Sigmoid colon (tissue), 3 donors: ENCODE measurements around the gene ARHGAP45.

Experiments
- POLR2A ChIP-seq, 2 donors: fragments of 450-650 bp; IDR thresholded peaks; one replicate each; pipeline ENCODE4 v1.6.1; 2016; ENCODE audit warnings: antibody characterized with exemption in 2 of 2, mild to moderate bottlenecking in 2 of 2, moderate library complexity in 2 of 2
- TF ChIP-seq, protein P1 (sequence below), 4 experiments: fragments of 450-650 bp in 3 of 4; fragments of 200-600 bp in 1 of 4; IDR thresholded peaks; one replicate each; pipeline ENCODE4 v1.5.1; 2016 to 2019; ENCODE audit warnings: antibody characterized with exemption in 4 of 4, mild to moderate bottlenecking in 3 of 4, moderate library complexity in 2 of 4

DNA sequence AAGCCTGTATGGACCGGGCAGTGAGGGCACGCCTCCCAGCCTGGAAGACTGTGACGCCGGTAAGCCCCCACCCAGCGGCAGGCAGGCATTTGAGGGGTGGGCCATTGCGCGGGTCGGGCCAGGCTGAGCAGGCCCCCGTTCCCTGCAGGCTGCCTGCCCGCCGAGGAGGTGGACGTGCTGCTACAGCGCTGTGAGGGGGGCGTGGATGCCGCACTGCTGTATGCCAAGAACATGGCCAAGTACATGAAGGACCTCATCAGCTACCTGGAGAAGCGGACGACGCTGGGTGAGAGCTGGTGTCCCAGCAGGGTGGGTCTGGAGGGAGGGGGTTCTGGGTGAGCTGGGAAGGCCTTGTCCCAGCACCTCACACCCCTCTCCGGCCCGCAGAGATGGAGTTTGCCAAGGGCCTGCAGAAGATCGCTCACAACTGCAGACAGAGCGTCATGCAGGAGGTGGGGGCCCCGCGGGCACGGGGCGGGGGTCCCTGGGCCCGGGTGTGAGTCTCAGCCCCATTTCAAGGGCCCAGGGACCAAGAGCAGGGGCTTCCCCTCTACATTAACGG is 7.1 kb downstream of the ARHGAP45 start:
- no peak for TF ChIP-seq POLR2A (IDR thresholded peaks at IDR 0.05)
- TF ChIP-seq, protein P1, sequence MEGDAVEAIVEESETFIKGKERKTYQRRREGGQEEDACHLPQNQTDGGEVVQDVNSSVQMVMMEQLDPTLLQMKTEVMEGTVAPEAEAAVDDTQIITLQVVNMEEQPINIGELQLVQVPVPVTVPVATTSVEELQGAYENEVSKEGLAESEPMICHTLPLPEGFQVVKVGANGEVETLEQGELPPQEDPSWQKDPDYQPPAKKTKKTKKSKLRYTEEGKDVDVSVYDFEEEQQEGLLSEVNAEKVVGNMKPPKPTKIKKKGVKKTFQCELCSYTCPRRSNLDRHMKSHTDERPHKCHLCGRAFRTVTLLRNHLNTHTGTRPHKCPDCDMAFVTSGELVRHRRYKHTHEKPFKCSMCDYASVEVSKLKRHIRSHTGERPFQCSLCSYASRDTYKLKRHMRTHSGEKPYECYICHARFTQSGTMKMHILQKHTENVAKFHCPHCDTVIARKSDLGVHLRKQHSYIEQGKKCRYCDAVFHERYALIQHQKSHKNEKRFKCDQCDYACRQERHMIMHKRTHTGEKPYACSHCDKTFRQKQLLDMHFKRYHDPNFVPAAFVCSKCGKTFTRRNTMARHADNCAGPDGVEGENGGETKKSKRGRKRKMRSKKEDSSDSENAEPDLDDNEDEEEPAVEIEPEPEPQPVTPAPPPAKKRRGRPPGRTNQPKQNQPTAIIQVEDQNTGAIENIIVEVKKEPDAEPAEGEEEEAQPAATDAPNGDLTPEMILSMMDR (IDR thresholded peaks at IDR 0.05), result no peak
